ENCODE measurements around the gene TTC9C. TPM values are rescaled to one million over a fixed set of nuclear protein-coding genes. Genes with fewer than 3 reads are reported as not detected.
A peak's percentile ranks its signal among the peaks of the same experiment; 100 is the strongest.

The TTC9C gene
- total RNA-seq, 1 experiment from 2014 or later = 33.3 TPM

DNA sequence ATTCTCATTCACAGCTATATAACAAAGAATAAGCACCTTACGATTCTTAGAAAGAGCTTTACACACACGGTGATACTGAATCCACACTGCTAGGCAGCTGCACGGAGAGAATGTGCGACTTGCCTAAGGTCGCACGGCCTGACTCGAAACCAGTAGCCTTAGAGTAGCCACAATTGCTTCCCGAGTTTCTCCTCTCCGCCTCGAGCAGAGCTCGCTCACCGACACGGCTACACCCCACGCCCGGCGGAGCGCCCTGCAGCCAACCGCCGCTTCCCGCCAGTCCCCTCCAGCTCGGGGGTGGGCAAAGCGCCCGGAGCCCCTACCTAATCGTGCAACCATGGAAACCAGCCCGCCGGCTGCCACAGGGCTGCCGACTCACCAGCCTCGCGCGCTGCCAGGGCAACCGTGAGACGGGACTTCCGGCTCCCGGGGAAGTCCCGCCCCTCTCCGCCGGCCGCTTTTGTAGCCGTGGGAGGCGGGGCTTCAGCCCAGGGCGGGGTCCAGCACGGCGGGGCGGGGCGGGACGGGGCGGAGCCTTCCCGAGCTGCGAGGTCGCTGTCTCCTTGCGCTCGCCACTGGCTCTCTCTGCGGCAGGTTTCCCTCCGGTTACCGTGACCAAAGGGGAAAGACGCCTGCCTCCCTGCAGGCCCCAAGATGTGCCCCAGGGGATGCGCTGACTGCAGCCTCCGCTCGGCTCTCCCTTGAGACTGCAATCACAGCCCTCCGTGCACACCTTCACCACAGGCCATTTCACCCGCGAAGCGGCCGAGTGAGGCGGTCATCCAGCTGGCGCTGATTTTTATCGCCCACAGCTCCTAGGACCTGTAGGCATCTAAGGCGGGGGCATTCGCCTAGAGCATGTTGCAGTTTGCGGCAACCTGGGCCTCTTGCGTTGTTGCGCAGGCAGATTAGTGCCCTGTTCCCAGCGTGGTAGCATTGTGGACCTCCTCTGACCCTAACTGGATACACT lies 22.1 kb upstream of the TTC9C start (continued):
- TF ChIP-seq, protein P1, sequence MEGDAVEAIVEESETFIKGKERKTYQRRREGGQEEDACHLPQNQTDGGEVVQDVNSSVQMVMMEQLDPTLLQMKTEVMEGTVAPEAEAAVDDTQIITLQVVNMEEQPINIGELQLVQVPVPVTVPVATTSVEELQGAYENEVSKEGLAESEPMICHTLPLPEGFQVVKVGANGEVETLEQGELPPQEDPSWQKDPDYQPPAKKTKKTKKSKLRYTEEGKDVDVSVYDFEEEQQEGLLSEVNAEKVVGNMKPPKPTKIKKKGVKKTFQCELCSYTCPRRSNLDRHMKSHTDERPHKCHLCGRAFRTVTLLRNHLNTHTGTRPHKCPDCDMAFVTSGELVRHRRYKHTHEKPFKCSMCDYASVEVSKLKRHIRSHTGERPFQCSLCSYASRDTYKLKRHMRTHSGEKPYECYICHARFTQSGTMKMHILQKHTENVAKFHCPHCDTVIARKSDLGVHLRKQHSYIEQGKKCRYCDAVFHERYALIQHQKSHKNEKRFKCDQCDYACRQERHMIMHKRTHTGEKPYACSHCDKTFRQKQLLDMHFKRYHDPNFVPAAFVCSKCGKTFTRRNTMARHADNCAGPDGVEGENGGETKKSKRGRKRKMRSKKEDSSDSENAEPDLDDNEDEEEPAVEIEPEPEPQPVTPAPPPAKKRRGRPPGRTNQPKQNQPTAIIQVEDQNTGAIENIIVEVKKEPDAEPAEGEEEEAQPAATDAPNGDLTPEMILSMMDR (IDR thresholded peaks at IDR 0.05 in 2 of 3, conservative IDR thresholded peaks at IDR 0.05 in 1 of 3; ENCODE audit: borderline replicate concordance in 1 of 3, insufficient read depth in 1 of 3, low read depth in 2 of 3, low read length in 2 of 3) = no peak
- TF ChIP-seq ELF1 (IDR thresholded peaks at IDR 0.05; ENCODE audit: borderline replicate concordance, low read depth) (peak; percentile 62; the same call in 1 of the 2 replicates), EZH2phosphoT487 (IDR thresholded peaks at IDR 0.05; ENCODE audit: borderline replicate concordance) (no peak), CEBPB (IDR thresholded peaks at IDR 0.05; ENCODE audit: low read depth) (no peak), TCF7L2 (IDR thresholded peaks at IDR 0.05; ENCODE audit: borderline replicate concordance, extremely low read depth, insufficient read depth, insufficient read length) (peak; percentile 68), EGR1 (IDR thresholded peaks at IDR 0.05; ENCODE audit: low read depth) (no peak), JUND (IDR thresholded peaks at IDR 0.05) (peak; percentile 34; the same call in 1 of the 2 replicates), RAD21 (IDR thresholded peaks at IDR 0.05; ENCODE audit: low read depth) (no peak), ZFX (IDR thresholded peaks at IDR 0.05) (no peak), EZH2 (IDR thresholded peaks at IDR 0.05) (no peak), POLR2A (IDR thresholded peaks at IDR 0.05; ENCODE audit: borderline replicate concordance, extremely low read depth, insufficient read depth, insufficient read length) (no peak), YY1 (IDR thresholded peaks at IDR 0.05; ENCODE audit: extremely low read depth, insufficient replicate concordance, low read depth, low read length) (no peak)
- TF ChIP-seq, protein P2, sequence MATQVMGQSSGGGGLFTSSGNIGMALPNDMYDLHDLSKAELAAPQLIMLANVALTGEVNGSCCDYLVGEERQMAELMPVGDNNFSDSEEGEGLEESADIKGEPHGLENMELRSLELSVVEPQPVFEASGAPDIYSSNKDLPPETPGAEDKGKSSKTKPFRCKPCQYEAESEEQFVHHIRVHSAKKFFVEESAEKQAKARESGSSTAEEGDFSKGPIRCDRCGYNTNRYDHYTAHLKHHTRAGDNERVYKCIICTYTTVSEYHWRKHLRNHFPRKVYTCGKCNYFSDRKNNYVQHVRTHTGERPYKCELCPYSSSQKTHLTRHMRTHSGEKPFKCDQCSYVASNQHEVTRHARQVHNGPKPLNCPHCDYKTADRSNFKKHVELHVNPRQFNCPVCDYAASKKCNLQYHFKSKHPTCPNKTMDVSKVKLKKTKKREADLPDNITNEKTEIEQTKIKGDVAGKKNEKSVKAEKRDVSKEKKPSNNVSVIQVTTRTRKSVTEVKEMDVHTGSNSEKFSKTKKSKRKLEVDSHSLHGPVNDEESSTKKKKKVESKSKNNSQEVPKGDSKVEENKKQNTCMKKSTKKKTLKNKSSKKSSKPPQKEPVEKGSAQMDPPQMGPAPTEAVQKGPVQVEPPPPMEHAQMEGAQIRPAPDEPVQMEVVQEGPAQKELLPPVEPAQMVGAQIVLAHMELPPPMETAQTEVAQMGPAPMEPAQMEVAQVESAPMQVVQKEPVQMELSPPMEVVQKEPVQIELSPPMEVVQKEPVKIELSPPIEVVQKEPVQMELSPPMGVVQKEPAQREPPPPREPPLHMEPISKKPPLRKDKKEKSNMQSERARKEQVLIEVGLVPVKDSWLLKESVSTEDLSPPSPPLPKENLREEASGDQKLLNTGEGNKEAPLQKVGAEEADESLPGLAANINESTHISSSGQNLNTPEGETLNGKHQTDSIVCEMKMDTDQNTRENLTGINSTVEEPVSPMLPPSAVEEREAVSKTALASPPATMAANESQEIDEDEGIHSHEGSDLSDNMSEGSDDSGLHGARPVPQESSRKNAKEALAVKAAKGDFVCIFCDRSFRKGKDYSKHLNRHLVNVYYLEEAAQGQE (IDR thresholded peaks at IDR 0.05; ENCODE audit: low read depth) = no peak

Measured in HCT116 (cell line).